ENCODE measurements around the gene SORL1.

SORL1 gene

GRCh38 chr11:121455115-121455514 lies 3.0 kb downstream of the SORL1 start:
- no peak for DNase-seq

- DNase-seq: no peak
These were observed 4.0 kb downstream of the SORL1 start for GRCh38 chr11:121456151-121456550.

GRCh38 chr11:121456816-121457431 lies 4.8 kb downstream of the SORL1 start:
- DNase-seq: no peak

GRCh38 chr11:121458551-121458950 lies 6.4 kb downstream of the SORL1 start:
- no peak for DNase-seq

- DNase-seq: peak; percentile 57
These were observed 7.4 kb downstream of the SORL1 start for GRCh38 chr11:121459413-121460017.

- DNase-seq: no peak
These were observed 8.9 kb downstream of the SORL1 start for GRCh38 chr11:121460941-121461514.

- DNase-seq: no peak
These were observed 9.7 kb downstream of the SORL1 start for GRCh38 chr11:121461843-121462242.

GRCh38 chr11:121463689-121464335 lies 11.7 kb downstream of the SORL1 start:
- DNase-seq: no peak

GRCh38 chr11:121464352-121464946 lies 12.3 kb downstream of the SORL1 start:
- peak; percentile 67 for DNase-seq

GRCh38 chr11:121465709-121466062 lies 13.6 kb downstream of the SORL1 start:
- DNase-seq: no peak

GRCh38 chr11:121466063-121466794 lies 14.1 kb downstream of the SORL1 start:
- peak; percentile 15 for DNase-seq

GRCh38 chr11:121467471-121467870 lies 15.4 kb downstream of the SORL1 start:
- no peak for DNase-seq

GRCh38 chr11:121467965-121468364 lies 15.9 kb downstream of the SORL1 start:
- DNase-seq: peak; percentile 82

- DNase-seq: no peak
These were observed 17.8 kb downstream of the SORL1 start for GRCh38 chr11:121469910-121470309.

GRCh38 chr11:121471167-121471566 lies 19.1 kb downstream of the SORL1 start:
- no peak for DNase-seq

GRCh38 chr11:121472312-121472711 lies 20.2 kb downstream of the SORL1 start:
- no peak for DNase-seq

- no peak for DNase-seq
These were observed 21.1 kb downstream of the SORL1 start for GRCh38 chr11:121473064-121473777.

GRCh38 chr11:121474680-121475079 lies 22.6 kb downstream of the SORL1 start:
- DNase-seq: no peak

GRCh38 chr11:121476379-121477032 lies 24.4 kb downstream of the SORL1 start:
- DNase-seq: no peak

GRCh38 chr11:121478226-121478894 lies 26.2 kb downstream of the SORL1 start:
- no peak for DNase-seq

Data from central memory CD4-positive, alpha-beta T cell (primary cell).